Inflammatory macrophage (primary cell): Measurements from ENCODE around the gene HNRNPD.
A peak's percentile ranks its signal among the peaks of the same experiment; 100 is the strongest.
"Not testable (repeated sequence)": the region's sequence is repeated elsewhere in the genome, so short reads cannot be mapped to it uniquely, and the experiment has no call there.

Experiments
- DNase-seq, 2 donors: peaks; one replicate each; pipeline ENCODE4 v3.0.0-alpha.2; 2020 to 2022

HNRNPD gene

DNA sequence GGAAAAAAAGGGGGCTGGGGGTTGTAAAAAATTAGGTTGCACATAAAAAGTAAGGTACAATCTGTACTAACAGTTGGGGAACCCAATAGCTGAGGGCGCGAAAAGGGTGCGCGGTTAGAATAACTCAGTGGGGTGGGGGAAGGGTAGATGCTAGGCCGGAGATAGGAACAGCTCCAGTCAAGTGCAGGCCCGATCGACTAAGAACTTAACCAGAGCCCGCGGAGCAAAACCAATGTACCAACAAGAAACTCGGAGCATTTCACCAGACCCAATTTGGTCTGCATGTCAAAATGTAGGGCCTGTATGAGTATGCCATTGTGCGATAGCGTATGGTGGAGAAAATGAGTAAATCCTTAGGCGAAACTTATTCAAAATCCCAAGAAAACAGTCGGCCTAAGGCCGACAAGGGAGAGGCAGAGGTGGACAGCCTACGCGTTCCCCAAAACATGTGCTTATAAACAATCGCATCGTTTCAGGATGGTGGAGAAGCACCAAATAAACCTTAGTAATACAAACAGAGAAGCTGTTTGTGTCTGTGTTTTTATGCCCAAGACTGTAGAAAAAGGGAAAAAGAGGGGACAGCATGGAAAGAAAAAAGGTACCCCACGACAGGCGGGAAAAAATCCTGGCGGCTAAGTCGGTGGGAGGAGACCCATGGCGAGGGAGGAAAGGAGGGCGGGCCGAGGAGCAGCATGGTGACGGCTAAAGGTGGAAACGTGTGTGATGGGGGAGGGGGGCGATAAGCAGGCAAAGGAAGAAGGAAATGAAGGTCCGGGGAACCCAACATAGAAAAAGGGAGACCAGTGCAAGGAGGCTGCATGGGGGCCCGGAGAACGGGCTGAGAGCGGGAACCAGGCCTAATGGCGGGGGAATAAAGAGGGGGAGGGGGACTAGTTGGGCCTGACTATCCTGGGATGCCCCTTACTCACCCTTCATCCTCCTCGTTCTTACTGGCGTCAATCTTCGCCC lies 990 bp downstream of the HNRNPD start:
- DNase-seq, result peak; percentile 51 to 53

GRCh38 chr4:82371497-82371896 lies 2.3 kb downstream of the HNRNPD start:
- DNase-seq, result peak in 1 of 2 donors; percentile 9

DNA sequence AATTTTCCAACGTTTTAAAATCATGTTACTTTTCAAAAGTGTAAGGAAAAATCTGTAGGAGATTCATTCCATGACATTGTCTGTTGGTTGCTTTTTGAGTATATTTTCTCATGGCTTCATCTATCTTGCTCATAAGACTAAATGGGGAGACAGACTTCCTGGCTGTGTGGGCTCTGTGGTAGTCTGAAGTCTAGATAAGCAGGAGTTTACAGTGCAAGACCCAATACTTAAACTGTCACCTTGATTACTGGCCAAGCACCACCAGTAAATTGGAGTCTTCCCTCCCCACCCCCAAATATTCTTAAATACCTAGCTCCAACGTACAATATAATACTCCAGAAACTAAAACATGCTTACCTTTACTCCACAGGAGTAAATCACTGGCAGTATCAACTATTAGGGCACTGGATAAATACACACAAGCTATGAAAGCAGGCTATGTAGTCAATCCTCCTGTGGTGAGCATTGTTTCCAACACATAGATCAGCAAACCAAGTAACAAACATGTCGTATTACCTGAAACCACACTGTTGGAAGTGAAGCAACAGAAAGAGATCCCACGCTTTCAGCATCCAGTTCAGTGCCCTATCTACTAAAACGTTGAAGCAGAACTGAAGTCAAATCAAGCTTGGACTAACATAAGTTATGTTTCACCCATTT lies 6.2 kb downstream of the HNRNPD start:
- no peak for DNase-seq

DNA sequence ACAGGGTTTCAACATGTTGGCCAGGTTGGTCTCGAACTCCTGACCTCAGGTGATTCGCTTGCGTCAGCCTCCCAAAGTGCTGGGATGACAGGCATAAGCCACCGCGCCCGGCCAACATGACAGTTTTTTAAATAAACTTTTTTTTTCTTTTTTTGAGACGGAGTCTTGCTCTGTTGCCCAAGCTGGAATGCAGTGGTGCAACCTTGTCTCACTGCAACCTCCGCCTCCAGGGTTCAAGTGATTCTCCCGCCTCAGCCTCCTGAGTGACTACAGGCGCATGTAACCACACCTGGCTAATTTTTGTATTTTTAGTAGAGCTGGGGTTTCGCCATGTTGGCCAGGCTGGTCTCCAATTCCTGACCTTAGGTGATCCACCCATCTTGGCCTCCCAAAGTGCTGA lies 7.4 kb downstream of the HNRNPD start:
- not testable (repeated sequence) for DNase-seq

GRCh38 chr4:82363896-82364487 lies 9.8 kb downstream of the HNRNPD start:
- no peak for DNase-seq

GRCh38 chr4:82362565-82362964 lies 11.2 kb downstream of the HNRNPD start:
- no peak for DNase-seq

DNA sequence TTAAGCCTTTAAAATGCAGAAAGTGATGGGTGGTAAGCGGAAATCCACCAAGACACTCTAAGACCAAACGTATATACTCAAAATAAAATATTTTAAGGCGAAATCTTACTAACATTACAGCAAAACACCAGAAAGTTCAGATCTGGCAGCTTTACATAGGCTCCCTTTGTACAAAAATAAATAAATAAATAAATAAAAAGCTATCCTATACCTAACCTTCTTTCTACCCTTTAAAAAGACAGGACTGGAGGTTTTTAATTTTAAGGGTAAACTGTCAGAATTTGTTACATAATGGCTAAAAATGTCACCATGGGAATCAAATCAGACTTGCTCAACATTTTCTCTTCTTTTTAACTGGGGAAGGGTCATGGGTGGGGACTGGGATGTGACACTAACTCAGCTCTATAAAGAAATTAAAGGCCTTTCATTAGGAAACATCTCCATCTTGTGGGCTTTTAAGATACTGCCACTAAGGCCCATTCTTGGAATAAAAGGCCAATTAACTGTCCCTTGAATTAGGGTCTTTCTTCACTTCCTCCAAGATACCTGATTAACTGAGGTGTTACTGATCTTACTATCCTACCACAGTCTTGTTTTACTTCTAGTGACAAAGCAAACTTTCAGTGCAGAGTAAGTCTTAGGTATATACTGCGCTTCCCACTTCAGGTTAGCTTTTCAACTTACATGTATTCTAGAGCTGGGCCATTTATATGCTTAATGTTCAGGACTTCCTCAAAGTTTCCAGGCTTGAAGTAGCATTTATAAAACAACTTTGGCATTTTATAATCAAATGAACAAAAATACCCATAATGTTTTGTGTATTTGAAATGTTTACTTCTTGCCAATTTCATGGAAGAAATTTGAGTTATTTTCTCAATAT lies 13.3 kb downstream of the HNRNPD start:
- peak in 1 of 2 donors; percentile 38 for DNase-seq

DNA sequence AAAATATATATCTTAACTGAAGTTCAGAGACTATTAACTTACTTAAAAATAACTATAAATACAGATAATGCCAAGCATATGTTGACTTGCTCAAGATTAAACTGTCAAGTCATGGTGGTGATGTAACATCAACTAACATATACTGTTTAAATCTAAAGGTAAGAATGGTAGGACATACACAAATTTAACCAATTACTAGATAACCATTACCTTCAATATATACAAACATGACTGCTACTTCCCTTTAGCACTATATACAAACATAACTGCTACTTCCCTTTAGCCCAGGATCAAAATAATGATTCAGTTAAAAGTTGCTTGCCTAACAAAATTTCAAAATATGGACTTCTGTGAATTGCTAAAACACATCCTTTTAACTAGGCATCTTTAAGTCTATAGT lies 14.9 kb downstream of the HNRNPD start:
- peak; percentile 29 to 82 for DNase-seq

GRCh38 chr4:82357640-82358039 lies 16.2 kb downstream of the HNRNPD start:
- no peak for DNase-seq

DNA sequence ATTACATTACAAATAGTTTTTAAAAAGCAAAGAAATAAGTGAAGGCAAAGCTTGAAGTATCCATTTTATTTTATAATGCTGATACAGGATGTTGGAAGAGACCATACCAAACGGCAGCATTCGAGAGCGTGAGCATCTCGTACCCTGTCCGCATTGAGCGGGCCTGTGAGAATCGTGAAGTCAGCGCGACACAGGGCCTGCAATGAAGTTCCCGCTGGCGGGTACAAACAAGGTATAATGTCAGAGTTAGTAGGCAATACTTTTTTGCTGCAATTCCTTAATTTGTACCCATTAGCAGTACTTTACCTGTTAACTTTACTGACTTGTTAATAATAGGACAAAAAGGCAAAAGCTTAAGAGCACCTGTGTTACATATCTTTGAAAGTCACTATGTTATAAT lies 19.0 kb downstream of the HNRNPD start:
- no peak for DNase-seq

DNA sequence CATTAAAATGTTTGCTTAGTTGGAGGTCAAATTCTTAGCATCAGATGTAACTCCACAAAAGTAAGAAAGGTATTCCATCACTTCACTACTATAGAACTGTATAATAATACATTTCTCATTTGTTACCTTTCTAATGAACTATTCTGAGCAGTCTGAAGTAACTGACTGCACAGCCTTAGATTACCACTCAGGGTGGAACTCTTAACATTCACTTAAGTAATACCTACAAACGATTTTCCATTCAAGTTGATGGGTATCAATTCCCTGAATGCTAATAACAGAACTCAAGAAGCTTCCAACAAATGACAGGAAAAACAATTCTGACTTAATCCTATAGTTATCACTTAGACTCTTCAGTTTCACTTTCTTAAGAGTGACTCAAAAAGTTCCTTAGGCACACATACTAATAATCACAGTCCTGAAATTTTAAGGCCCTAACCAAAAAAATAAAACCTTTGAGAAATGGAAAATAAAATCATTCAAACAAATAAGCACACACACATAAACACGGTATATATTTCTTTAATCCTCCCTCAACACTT lies 20.9 kb downstream of the HNRNPD start:
- no peak for DNase-seq

DNA sequence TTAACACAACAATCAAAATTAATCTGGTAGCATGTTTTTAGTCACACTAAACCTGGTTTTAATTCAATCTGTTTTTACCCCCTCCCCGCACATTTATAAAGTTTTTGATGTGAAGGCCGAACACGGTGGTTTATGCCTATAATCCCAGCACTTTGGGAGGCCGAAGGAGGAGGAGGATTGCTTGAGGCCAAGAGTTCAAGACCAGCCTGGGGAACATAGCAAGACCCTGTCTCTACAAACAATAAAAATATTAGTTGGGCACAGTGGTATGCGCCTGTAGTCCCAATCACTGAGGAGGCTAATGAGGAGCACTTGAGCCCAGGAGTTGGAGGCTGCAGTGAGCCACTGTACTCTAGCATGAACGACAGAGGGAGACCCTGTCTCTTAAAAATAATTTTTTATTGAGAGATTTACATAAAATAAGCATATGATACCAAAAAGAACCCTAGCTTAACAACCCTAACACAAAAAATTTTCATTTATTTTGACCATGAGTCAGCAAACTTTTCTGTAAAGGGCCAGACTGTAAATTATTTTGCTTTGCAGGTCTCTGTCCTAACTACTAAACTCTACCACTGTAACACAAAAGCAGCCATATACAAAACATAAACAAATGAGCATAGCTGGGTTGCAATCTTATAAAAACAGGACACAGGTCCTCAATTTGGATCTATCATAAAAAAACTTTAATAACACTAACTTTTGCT lies 21.5 kb downstream of the HNRNPD start:
- DNase-seq, result no peak

DNA sequence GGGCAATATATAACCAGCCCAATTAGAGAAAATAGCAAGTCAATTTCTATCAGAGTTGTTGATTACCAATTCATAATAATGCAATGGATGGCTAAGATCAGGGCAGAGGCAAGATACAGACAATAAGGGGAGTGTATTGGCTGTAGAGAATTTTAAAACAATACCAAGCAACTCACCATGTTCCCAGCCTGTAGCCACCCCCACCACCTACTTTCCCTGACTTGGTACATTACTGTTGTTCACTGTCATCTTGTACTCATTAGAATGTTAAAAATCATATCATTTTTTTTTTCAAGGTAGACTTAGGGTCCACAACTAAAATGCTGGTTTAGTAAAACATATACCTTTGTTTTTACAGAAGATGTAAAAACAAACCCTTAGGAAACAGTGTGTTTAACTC lies 27.7 kb downstream of the HNRNPD start:
- no peak for DNase-seq

DNA sequence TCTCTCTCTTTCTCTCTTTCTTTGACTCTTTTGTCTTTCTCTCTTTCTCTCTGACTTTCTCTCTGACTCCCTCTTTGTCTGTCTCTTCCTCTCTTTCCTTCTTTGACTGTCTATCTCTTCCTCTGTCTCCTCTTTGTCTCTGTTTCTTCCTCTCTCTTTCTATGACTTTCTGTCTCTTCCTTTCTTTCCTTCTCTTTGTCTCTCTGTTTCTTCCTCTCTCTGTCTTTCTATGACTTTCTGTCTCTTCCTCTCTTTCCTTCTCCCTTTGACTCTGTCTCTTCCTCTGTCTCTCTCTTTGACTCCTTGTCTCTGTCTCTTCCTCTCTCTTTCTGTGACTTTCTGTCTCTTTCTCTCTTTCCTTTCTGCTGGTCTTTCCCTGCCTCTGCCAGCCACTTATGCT lies 38.7 kb downstream of the HNRNPD start:
- DNase-seq, result no peak

DNA sequence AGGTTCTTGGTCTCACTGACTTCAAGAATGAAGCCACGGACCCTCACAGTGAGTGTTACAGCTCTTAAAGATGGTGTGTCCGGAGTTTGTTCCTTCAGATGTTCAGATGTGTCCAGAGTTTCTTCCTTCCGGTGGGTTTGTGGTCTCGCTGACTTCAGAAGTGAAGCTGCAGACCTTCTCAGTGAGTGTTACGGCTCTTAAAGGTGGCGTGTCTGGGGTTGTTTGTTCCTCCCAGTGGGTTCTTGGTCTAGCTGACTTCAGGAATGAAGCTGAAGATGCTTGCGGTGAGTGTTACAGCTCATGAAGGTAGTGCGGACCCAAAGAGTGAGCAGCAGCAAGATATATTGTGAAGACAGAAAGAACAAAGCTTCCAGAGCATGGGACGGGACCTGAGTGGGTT lies 40.1 kb downstream of the HNRNPD start:
- DNase-seq, result not testable (repeated sequence)

GRCh38 chr4:82331814-82332213 lies 42.0 kb downstream of the HNRNPD start:
- no peak for DNase-seq

- no peak for DNase-seq
Observed at GRCh38 chr4:82320351-82320750, 53.4 kb downstream of the HNRNPD start.

DNA sequence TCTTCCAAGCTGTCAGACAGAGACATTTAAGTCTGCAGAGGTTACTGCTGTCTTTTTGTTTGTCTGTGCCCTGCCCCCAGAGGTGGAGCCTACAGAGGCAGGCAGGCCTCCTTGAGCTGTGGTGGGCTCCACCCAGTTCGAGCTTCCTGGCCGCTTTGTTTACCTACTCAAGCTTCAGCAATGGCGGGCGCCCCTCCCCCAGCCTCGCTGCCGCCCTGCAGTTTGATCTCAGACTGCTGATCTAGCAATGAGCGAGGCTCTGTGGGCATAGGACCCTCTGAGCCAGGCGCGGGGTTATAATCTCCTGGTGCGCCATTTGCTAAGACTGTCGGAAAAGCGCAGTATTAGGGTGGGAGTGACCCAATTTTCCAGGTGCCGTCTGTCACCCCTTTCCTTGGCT lies 70.7 kb downstream of the HNRNPD start:
- not testable (repeated sequence) for DNase-seq
